ENCODE measurements around the gene PARD3B.

PARD3B gene

GRCh38 chr2:205020673-205021072, 475.4 kb downstream of the PARD3B start:
- DNase-seq (ENCODE audit: low read depth) = no peak

DNA sequence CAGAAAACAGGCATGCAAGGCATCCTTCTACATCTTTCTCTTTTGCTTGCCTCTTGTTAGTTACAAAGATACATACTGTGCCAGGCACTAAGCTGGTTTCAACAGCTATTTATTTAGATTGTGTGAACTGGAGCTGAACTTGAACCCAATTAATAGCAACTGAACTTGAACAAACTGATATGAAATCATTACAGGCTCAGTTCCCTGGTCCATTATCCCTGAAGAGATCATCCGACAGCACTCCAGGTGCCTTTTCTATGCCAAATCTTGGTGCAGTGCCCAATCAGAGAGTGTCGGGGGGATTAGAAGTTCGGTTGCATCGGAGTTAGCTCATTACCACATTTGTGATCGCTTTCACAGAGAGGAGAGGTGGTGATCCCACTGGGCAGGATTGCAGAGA, 477.6 kb downstream of the PARD3B start:
- no peak for DNase-seq (ENCODE audit: low read depth)

- peak; percentile 30 for DNase-seq (ENCODE audit: low read depth)
Observed at GRCh38 chr2:205024822-205025518, 479.7 kb downstream of the PARD3B start.

DNA sequence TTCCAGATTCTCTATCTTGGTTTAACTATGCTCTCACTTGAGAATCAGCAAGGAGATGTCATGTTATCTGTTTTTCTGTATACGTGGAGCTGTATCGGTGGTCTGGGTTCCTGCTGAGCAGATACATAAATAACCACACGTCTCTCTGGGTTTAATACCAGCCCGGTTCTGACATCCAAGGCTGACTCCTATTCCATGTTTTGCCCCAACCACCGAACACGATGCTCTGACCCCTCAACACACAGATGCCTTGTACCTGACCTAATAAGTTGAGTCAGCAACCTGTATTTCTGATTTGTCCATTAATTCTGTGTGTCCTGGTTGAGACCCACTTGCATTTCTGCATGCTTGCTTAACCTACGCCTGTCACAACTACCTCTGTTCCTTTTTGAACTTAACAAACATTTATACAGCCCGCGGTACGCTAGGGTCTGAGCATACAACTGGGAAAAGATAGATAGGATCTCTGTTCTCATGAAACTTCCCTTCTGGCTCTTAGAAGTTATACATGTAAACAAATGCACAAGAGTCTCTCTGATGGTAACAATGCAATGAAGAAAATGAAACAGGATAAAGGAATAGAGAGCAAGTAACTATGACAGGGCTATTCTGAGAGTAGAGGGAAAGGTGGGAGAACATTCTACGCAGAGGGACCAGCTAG, 480.4 kb downstream of the PARD3B start:
- no peak for DNase-seq (ENCODE audit: low read depth)

- no peak for DNase-seq (ENCODE audit: low read depth)
Observed at GRCh38 chr2:205030695-205031094, 485.4 kb downstream of the PARD3B start.

DNA sequence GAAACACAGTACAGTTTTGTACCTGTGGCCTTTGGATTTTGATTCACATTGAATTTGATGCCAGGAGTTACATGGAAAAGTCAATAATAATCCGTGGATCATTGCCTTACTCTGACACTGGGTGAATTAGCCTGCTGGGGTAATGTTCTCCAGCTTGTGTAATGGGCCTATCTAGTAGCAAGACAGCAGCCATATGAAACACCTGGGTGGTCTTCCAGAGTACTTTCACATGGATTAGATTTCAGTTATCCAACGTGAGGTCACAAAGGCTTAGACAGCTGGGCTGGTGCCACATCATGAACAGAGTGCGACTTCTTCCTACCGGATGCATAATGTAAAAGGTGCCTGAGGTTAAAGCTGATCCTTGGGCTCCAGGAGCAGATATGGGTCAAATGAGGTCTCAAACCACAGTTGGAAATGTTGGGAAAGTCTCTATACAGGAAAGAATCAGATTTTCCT, 486.8 kb downstream of the PARD3B start:
- no peak for DNase-seq (ENCODE audit: low read depth)

- no peak for DNase-seq (ENCODE audit: low read depth)
Observed at GRCh38 chr2:205033431-205033830, 488.2 kb downstream of the PARD3B start.

DNA sequence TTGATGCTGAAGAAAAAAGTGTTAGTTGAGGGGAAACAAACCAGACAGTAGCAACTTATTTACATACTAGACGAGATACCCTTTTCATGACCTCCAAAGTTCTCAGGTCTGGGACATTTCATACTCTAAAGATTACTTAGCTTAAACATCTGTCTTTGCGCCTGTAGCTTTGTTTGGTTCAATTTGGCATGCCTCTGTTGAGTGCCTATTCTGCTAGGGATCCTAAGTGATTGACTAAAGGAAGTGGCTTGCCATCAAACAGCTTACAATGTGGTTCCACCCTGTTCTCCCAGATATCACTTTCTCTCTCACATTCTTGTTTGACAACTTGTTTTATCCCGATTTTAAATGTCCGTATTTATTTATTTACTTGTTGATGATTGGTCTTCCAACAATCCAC, 488.8 kb downstream of the PARD3B start:
- DNase-seq (ENCODE audit: low read depth) = no peak

- DNase-seq (ENCODE audit: low read depth) = no peak
Observed at GRCh38 chr2:205040323-205040722, 495.0 kb downstream of the PARD3B start.

- no peak for DNase-seq (ENCODE audit: low read depth)
Observed at GRCh38 chr2:205041472-205042130, 496.3 kb downstream of the PARD3B start.

DNA sequence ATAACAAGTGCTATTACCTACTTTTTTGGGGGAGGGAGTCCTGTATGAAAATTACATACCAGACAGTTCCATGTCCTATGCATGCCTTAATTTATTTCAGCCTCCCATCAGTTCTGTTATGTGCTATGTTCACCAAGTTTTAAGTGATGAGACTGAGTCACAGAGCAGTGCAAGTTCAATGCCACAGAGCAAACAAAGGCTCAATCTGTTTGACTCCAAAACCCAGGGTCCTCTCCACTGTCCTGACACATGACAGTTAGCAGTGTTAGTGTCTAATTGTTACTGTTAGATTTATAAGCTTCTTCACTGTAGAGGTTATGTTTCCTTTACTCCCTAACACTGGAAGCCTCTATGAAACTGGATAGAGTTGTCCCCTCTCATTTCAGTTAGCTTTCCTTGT, 498.0 kb downstream of the PARD3B start:
- DNase-seq (ENCODE audit: low read depth) = no peak

GRCh38 chr2:205045706-205046105, 500.4 kb downstream of the PARD3B start:
- DNase-seq (ENCODE audit: low read depth) = no peak

DNA sequence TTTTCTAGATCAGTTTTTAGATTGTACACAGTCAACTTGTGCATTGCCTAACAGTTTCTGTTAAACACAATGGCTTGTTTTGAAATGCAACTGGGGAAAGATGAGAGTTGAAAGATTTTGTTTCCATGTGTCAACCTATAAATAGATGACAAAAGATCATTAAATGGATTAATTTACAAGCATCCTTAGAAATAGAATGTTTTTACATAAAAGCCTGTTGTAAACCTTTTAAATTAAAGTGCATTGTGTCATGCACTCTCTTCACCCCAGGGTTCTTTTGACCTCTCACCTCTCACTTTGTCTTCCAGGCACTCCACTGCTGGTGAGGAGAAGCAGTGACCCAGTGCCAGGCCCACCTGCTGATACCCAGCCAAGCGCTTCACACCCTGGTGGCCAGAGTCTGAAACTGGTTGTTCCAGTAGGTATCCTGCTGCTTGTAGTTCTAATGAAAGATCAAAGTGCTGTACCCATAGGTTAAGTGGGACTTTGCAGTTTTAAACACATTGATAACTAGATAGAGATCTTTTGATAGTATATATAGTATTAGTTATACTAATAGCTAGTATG, 502.1 kb downstream of the PARD3B start:
- DNase-seq (ENCODE audit: low read depth) = no peak

DNA sequence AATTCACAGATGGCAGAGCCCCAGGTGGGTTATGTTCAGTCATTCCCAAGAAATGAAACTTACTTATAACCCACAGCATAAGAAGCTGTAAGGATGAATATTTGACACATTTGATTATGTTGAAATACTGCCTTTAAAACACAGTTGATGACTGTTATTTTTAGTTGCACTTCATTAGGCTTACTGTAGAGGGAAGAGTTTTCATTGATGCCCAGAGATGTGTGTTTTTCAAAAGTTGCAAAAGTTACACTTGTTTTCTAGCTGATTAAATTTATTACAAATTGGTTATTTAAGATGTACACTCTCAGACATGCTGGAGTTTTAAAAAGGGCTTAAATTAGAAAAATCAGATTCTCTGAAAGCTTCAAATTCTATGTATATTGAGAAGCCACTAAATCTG, 506.1 kb downstream of the PARD3B start:
- no peak for DNase-seq (ENCODE audit: low read depth)

GRCh38 chr2:205052781-205053180, 507.5 kb downstream of the PARD3B start:
- DNase-seq (ENCODE audit: low read depth) = no peak

- DNase-seq (ENCODE audit: low read depth) = no peak
Observed at GRCh38 chr2:205053827-205054410, 508.6 kb downstream of the PARD3B start.

DNA sequence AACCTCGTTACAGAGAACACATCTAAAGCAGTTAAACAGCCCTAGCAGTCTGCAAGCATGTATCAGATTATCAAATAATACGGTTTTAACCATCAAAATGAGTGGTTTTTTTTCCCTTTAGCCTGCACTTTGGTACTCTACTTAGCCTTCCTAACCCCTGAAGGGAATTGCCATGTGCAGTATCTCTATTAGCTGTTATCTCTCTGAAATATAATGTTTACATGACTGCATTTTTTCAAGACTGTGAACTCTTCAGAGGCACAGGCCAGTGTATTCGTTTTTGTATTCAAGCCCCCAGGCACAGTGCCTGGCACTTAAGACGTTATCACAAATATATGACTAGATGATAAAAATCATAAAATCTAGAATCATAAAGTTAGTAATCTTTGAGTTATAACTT, 509.5 kb downstream of the PARD3B start:
- no peak for DNase-seq (ENCODE audit: low read depth)

DNA sequence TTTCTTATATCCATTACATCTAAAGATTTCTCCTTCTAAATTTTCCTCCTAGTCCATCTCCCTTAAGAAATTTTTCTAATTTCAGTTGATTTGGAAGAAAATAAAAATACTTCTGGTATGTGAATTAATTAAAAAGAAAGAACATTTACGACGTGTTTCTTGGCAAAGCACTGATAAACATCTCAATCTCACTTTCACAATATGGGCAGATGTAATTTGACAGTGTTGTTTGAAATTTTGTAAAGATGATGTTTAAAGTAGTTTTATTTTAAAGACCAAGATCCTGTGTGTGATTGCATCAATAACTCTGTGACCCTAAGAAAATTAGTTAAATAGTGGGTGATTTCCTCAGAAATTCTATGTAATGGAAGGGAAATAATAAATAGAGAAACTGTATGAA, 510.0 kb downstream of the PARD3B start:
- no peak for DNase-seq (ENCODE audit: low read depth)

GRCh38 chr2:205056151-205056561, 510.9 kb downstream of the PARD3B start:
- no peak for DNase-seq (ENCODE audit: low read depth)

- no peak for DNase-seq (ENCODE audit: low read depth)
Observed at GRCh38 chr2:205058409-205058808, 513.1 kb downstream of the PARD3B start.

GRCh38 chr2:205060269-205060668, 515.0 kb downstream of the PARD3B start:
- no peak for DNase-seq (ENCODE audit: low read depth)

DNA sequence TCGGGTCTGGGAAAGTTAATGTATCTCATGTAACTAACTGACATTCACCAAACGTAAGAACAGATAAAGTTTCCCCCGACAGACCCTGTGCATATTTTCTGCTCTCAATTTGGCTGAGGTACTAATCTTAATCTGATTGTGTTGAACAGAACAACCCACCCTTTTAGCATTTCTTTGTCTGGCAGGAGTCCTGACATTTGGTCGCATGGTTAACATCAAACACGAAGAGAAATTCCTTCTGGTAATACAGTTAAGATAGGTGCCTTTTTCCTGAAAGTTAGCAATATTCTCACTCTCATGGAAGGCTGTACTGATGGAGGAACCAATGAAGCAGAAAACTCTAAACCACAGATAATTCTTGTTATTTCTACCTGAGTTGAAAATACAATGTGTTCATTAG, 520.8 kb downstream of the PARD3B start:
- DNase-seq (ENCODE audit: low read depth) = no peak

- no peak for DNase-seq (ENCODE audit: low read depth)
Observed at GRCh38 chr2:205069928-205070327, 524.7 kb downstream of the PARD3B start.
